Esophagus squamous epithelium (tissue), 5 donors: ENCODE data around the gene DHX32. TPM values are rescaled to one million over a fixed set of nuclear protein-coding genes. Genes with fewer than 3 reads are reported as not detected.

Experiments
- DNase-seq: peaks from one replicate; lab custom pipeline; 2025; lab: John Stamatoyannopoulos, UW
- H3K27ac ChIP-seq, 4 donors: fragments of 200-600 bp; sonication (generic); one replicate each; pipeline ENCODE4 v1.5.1; 2016 to 2019; ENCODE audit warnings: mild to moderate bottlenecking in 1 of 4
- H3K27me3 ChIP-seq, 4 donors: fragments of 200-600 bp; sonication (generic); 1 replicate in 3 of 4; 2 replicates in 1 of 4; pipeline versions ENCODE4 v1.5.1 to v1.6.0; 2017 to 2021; ENCODE audit warnings: antibody characterized with exemption in 1 of 4
- H3K36me3 ChIP-seq, 3 donors: fragments of 200-600 bp; sonication (generic); one replicate each; pipeline ENCODE4 v1.5.1; 2016 to 2019
- H3K4me1 ChIP-seq, 3 donors: fragments of 200-600 bp; sonication (generic); one replicate each; pipeline ENCODE4 v1.5.1; 2017 to 2019
- H3K4me3 ChIP-seq, 4 donors: fragments of 200-600 bp; sonication (generic); 1 replicate in 3 of 4; 2 replicates in 1 of 4; pipeline ENCODE4 v1.5.1; 2016 to 2019; ENCODE audit warnings: mild to moderate bottlenecking in 2 of 4, moderate library complexity in 1 of 4
- H3K9me3 ChIP-seq, 3 donors: fragments of 200-600 bp; sonication (generic); one replicate each; pipeline ENCODE4 v1.5.1; 2016 to 2019
- POLR2A ChIP-seq, 4 donors: fragments of 450-650 bp; IDR thresholded peaks; one replicate each; pipeline ENCODE4 v1.6.1; 2017; ENCODE audit warnings: antibody characterized with exemption in 4 of 4, mild to moderate bottlenecking in 4 of 4, moderate library complexity in 3 of 4
- WGBS, 2 donors: methylation state at CpG; one replicate each; pipeline ENCODE4 v1.1.5; 2018; 5-methylcytosine and 5-hydroxymethylcytosine counted together
- intact Hi-C: fragments of 100-400 bp; cut with DNase I; formaldehyde crosslinking; loops from one replicate; pipeline ENCODE4 v1.15.0; 2022
- total RNA-seq, 4 donors: library from RNA; depleted of rRNA; stranded (reverse); fragments of >200 nt; gene quantifications; one replicate each; pipeline ENCODE4 v1.1.0, GENCODE V29; 2016
- TF ChIP-seq, protein P1 (sequence below), 6 experiments: fragments of 450-650 bp in 4 of 6; fragments of 200-600 bp in 2 of 6; sonication (generic) in 2 of 6; IDR thresholded peaks; one replicate each; pipeline ENCODE4 v1.5.1; 2016 to 2019; ENCODE audit warnings: antibody characterized with exemption in 6 of 6, mild to moderate bottlenecking in 4 of 6, moderate library complexity in 4 of 6
- donor health status: DM: yes; HTN: yes; CAD: no.

The DHX32 gene
- total RNA-seq, 4 donors from 2014 or later = 36.6 to 52.4 (median 42.3) TPM

- H3K4me1 ChIP-seq = no peaks in the 10 kb centered on the region
- DNase-seq = no peak
- H3K27ac ChIP-seq = no peak overlapping the region
- no peak overlapping the region for H3K4me3 ChIP-seq
- intact Hi-C loops = no loop called here
- WGBS, 2 donors = 77 to 87% methylated on average over 2 of the region's 2 CpGs
- TF ChIP-seq POLR2A (IDR thresholded peaks at IDR 0.05) = no peak
- TF ChIP-seq, protein P1, sequence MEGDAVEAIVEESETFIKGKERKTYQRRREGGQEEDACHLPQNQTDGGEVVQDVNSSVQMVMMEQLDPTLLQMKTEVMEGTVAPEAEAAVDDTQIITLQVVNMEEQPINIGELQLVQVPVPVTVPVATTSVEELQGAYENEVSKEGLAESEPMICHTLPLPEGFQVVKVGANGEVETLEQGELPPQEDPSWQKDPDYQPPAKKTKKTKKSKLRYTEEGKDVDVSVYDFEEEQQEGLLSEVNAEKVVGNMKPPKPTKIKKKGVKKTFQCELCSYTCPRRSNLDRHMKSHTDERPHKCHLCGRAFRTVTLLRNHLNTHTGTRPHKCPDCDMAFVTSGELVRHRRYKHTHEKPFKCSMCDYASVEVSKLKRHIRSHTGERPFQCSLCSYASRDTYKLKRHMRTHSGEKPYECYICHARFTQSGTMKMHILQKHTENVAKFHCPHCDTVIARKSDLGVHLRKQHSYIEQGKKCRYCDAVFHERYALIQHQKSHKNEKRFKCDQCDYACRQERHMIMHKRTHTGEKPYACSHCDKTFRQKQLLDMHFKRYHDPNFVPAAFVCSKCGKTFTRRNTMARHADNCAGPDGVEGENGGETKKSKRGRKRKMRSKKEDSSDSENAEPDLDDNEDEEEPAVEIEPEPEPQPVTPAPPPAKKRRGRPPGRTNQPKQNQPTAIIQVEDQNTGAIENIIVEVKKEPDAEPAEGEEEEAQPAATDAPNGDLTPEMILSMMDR (IDR thresholded peaks at IDR 0.05) = no peak
- H3K36me3 ChIP-seq = peaks cover 0 to 92% (median 17%) of the 10 kb centered on the region in 3 donors
- no peaks in the 10 kb centered on the region for H3K27me3 ChIP-seq
- H3K9me3 ChIP-seq = no peaks in the 10 kb centered on the region
Measured at GRCh38 chr10:125850766-125851731, 30.0 kb downstream of the DHX32 start.

DNA sequence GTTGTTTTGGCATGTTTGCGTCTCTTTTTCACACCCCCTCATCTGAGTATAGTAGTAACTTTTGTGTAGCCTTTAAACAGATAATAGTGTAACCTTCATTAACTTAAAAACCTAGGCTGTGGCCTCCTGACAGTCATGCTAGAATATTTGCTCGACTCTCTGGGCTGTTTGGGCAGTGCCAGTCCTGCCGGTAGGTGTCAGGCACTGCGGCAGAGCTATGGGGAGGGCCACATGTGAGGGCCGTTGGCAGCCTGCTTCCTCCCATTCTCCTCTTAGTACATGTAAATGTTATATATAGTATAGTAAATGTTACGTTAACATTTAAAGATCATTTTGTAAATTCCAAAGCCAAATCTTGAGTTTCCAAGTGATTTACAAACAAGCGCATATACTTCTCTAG is 31.6 kb downstream of the DHX32 start:
- no peak for DNase-seq
- 84 to 88% methylated on average over 7 of the region's 7 CpGs for WGBS, 2 donors
- intact Hi-C loops = no loop called here
- H3K9me3 ChIP-seq = no peaks in the 10 kb centered on the region
- H3K27me3 ChIP-seq = no peaks in the 10 kb centered on the region
- no peak for TF ChIP-seq POLR2A (IDR thresholded peaks at IDR 0.05)
- TF ChIP-seq, protein P1 (IDR thresholded peaks at IDR 0.05) = no peak
- no peak overlapping the region for H3K4me3 ChIP-seq
- H3K27ac ChIP-seq = no peak overlapping the region
- H3K4me1 ChIP-seq = peaks cover 0 to 4% (median 0%) of the 10 kb centered on the region in 3 donors
- peaks cover 0 to 96% (median 17%) of the 10 kb centered on the region in 3 donors for H3K36me3 ChIP-seq

DNA sequence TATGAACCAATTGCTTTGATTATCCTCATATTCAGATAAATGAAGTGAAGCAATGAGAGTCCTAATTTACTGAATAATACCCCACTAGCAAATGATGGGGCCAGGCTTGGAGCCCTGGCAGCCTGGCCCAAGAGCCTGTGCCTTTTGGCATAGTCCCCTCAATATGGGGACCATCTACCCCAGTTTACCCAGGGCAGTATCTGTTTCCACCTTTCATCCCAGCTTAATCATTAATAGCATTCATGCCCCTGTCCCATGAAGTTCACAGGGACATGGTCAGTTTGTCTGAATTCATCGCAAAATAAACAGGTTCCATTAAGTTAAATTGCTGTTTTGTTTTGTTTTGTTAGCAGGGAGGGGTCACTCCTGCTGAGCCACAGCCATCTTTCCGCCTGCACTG is 32.2 kb downstream of the DHX32 start:
- H3K27me3 ChIP-seq = no peaks in the 10 kb centered on the region
- no peak overlapping the region for H3K4me3 ChIP-seq
- intact Hi-C loops = no loop called here
- DNase-seq = no peak
- H3K9me3 ChIP-seq = no peaks in the 10 kb centered on the region
- no peak for TF ChIP-seq POLR2A (IDR thresholded peaks at IDR 0.05)
- TF ChIP-seq, protein P1 (IDR thresholded peaks at IDR 0.05) = no peak
- H3K4me1 ChIP-seq = peaks cover 0 to 6% (median 0%) of the 10 kb centered on the region in 3 donors
- WGBS, 2 donors = 96% methylated on average over 2 of the region's 2 CpGs
- peaks cover 0 to 97% (median 17%) of the 10 kb centered on the region in 3 donors for H3K36me3 ChIP-seq
- no peak overlapping the region for H3K27ac ChIP-seq

- intact Hi-C loops = no loop called here
- Histone ChIP-seq H3K4me3 (no peak overlapping the region), H3K27ac (no peak overlapping the region), H3K36me3 (peaks cover 0 to 98% (median 17%) of the 10 kb centered on the region in 3 donors), H3K9me3 (no peaks in the 10 kb centered on the region), H3K4me1 (peaks cover 0 to 6% (median 0%) of the 10 kb centered on the region in 3 donors), H3K27me3 (no peaks in the 10 kb centered on the region)
- WGBS, 2 donors = 87 to 91% methylated on average over 2 of the region's 2 CpGs
- no peak for DNase-seq
- TF ChIP-seq, protein P1 (IDR thresholded peaks at IDR 0.05) = no peak
- TF ChIP-seq POLR2A (IDR thresholded peaks at IDR 0.05) = no peak
Measured at GRCh38 chr10:125848371-125848770, 32.7 kb downstream of the DHX32 start.

- H3K36me3 ChIP-seq = peaks cover 0 to 99% (median 18%) of the 10 kb centered on the region in 3 donors
- H3K9me3 ChIP-seq = no peaks in the 10 kb centered on the region
Measured at GRCh38 chr10:125846894-125847293, 34.2 kb downstream of the DHX32 start.

More at GRCh38 chr10:125846894-125847293, 34.2 kb downstream of the DHX32 start:
- TF ChIP-seq, protein P1 (IDR thresholded peaks at IDR 0.05) = no peak
- no peak for TF ChIP-seq POLR2A (IDR thresholded peaks at IDR 0.05)
- no peak overlapping the region for H3K4me3 ChIP-seq
- H3K4me1 ChIP-seq = peaks cover 0 to 6% (median 0%) of the 10 kb centered on the region in 3 donors
- no peak overlapping the region for H3K27ac ChIP-seq
- DNase-seq = no peak
- H3K27me3 ChIP-seq = no peaks in the 10 kb centered on the region
- WGBS, 2 donors = 80 to 100% methylated on average over 3 of the region's 3 CpGs
- intact Hi-C loops = no loop called here
